GM21619 (cell line): ENCODE data around the gene ACAP3.

ENCODE experiments used
- ATAC-seq: cut with Tn5 transposase; IDR thresholded peaks from one replicate; pipeline ENCODE4 v1.9.1; 2021; ENCODE audit not compliant: unreplicated experiment

Gene ACAP3

DNA sequence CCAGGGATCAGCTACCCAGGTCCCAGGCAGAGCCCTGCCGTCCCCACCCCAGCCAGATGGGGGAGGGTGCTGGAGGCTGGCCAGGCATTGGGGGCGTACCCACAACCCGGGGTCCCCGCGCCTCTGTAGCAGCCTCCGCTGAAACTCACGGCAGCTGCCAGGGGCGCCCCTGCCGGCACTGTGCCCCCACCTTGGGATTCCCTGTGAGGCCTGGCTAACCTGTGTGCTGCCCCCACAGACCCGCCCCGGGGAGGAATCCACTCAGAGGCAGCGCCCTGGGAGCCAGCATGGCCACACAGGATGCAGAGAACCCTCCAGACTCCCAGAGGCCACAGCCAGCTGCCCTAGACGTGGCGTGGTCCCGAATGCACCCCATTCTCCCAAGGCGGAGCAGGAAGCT is 37.7 kb upstream of the ACAP3 start:
- ATAC-seq = no peak

DNA sequence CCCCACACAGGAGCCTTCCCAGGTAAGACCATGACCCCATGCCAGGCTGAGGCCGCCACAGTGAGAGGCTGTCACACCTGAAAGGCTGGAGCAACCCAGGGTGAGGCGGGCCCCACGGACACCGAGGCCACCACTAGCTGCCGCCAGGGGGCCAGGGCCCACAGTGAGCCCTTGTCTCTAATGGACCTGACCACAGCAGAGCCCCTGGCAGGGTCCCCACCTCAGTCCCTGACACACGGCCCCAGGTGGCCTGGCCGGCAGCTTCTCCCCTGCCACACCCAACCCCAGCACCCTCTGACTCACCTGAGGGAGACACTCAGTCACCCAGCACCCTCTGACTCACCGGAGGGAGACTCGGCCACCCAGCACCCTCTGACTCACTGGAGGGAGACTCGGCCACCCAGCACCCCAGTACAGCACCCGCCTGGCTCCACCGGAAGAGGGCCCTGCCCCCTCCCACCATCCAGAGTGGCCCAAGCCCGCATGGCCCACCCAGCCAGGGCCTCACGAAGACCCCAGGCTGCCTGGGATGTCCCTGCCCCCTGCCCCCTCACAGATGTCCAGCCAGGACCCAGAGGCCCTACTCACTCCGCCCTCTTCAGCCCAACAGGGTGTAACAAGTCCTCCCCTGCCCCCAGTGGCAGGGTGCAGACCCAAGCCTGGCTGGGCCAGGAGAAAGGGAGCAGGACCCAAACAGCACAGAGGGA is 37.1 kb upstream of the ACAP3 start:
- no peak for ATAC-seq

DNA sequence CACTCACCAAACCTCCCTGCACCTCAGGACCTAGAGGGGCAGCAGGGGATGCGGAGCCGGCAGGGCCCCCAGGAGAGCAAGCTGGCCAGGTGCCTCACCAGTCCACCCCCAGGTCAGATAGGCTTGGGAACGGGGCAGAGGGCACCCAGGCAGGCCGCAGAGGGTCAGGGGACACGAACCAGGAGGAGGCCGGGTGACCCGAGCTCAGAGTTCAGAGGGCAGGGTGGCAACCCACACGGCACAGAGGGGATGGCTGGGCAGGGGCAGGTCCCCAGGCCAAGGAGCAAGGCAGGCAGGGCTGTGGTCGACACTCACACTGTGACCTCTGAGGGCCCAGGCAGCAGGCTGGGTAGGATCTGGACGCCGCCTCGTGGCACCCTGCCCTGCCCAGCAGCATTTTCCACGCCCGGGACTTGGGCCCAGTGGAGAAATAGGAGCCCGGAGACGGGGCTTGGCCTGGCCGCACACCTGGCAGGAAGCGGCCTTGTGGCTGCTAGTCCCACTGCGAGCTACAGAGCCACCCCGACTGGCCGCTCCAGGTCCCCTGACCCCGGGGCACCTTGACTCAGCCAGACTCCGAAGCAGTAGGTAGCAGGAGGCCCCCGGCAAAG is 36.2 kb upstream of the ACAP3 start:
- no peak for ATAC-seq

DNA sequence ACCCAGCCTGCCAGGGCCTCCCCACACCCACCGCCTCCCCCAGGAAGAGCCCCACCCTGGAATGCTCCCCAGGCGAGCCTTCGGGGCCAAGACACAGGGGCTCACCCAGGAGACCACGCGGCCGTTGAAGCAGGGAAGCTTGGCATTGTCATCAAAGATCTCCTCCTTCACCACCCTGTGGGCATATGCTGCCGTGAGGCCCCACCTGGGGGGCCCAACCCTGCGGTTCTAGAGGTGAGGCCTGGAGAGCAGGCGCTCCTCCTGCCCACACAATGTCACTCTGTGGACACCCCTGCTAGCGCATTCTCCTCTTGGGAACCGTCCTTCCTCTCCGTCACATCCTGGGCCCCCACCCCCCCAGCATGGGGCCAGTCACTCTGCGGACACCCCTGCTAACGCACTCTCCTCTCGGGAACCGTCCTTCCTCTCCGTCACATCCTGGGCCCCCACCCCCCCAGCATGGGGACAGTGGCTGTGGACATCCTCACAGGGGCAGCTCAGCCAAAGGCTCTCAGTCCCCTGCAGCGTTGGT is 34.9 kb upstream of the ACAP3 start:
- no peak for ATAC-seq

GRCh38 chr1:1342061-1342562 is 34.4 kb upstream of the ACAP3 start:
- no peak for ATAC-seq

- ATAC-seq = no peak
These were observed 33.9 kb upstream of the ACAP3 start for GRCh38 chr1:1341549-1342021.

- ATAC-seq = no peak
These were observed 33.2 kb upstream of the ACAP3 start for GRCh38 chr1:1340791-1341548.

DNA sequence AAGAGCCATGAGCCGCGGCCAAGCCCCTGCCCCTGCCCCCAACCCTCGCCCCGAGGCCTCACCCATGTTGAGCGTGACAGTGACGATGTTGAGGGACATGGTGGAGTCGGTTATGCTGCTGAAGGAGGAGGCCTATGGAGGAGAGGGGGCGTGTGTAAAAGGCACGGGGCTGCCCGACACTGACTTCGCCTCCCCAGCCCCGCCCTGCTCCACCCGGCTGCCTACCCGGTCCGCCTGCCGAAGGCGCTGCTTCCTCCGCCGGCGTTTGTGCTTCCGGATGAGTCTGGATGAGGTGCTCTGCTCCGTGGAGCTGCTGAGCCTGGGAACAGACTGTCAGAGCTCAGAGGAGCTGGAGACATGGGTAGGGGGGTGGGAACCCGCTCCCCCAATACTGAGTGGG is 32.5 kb upstream of the ACAP3 start:
- ATAC-seq = no peak

GRCh38 chr1:1338278-1338677 is 30.5 kb upstream of the ACAP3 start:
- no peak for ATAC-seq

GRCh38 chr1:1337793-1338147 is 30.0 kb upstream of the ACAP3 start:
- no peak for ATAC-seq

- no peak for ATAC-seq
These were observed 29.4 kb upstream of the ACAP3 start for GRCh38 chr1:1336931-1337792.

GRCh38 chr1:1336446-1336845 is 28.7 kb upstream of the ACAP3 start:
- ATAC-seq = no peak

- ATAC-seq = no peak
These were observed 28.1 kb upstream of the ACAP3 start for GRCh38 chr1:1335792-1336248.

DNA sequence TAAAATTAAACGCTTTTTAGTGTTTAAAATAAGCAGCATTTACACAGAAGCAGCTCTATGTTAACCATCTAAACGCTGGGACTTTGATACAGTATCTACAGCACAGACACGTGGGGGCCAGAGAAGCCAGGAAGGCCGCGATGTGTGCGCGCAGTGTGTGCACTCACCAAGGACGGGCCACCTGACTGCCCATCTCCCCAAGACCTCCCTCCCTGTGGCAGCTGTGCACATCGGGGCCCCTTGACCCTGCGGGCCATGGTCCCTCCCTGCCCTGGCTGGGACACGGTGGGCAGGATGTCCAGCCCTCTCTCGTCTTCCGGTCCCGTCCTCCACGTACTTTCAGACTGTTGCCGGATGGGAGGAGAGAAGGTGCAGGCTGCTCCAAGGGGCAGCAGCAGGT is 27.6 kb upstream of the ACAP3 start:
- ATAC-seq = no peak

DNA sequence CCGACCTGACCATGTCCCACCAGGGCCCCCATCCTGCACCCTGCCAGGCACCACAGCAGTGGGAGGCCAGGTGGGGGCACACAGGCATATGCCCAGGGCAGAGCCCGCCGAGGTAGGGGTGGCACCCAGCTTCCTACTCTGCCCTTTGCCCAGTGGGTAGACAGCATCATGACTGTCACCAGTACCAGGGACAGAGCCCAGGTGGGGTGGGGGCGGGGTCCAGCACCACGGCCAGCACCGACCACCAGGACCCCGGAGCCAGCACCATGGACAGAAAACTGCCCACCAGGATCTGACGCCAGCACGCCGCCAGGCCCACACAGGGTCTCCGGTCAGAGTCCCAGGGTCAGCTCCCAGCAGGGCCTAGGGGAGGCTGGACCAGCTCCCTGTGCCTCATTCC is 27.1 kb upstream of the ACAP3 start:
- no peak for ATAC-seq

GRCh38 chr1:1333551-1334241 is 26.0 kb upstream of the ACAP3 start:
- ATAC-seq = no peak

DNA sequence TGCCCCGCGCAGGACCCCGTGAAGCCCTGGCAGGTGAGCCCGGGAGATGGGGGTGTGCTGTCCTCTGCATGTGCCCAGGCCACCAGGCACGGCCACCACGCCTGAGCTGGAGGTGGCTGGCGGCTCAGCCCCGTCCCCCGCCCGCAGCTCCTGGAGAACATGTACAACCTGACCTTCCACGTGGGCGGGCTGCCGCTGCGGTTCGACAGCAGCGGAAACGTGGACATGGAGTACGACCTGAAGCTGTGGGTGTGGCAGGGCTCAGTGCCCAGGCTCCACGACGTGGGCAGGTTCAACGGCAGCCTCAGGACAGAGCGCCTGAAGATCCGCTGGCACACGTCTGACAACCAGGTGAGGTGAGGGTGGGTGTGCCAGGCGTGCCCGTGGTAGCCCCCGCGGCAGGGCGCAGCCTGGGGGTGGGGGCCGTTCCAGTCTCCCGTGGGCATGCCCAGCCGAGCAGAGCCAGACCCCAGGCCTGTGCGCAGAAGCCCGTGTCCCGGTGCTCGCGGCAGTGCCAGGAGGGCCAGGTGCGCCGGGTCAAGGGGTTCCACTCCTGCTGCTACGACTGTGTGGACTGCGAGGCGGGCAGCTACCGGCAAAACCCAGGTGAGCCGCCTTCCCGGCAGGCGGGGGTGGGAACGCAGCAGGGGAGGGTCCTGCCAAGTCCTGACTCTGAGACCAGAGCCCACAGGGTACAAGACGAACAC is 25.2 kb upstream of the ACAP3 start:
- ATAC-seq = no peak

DNA sequence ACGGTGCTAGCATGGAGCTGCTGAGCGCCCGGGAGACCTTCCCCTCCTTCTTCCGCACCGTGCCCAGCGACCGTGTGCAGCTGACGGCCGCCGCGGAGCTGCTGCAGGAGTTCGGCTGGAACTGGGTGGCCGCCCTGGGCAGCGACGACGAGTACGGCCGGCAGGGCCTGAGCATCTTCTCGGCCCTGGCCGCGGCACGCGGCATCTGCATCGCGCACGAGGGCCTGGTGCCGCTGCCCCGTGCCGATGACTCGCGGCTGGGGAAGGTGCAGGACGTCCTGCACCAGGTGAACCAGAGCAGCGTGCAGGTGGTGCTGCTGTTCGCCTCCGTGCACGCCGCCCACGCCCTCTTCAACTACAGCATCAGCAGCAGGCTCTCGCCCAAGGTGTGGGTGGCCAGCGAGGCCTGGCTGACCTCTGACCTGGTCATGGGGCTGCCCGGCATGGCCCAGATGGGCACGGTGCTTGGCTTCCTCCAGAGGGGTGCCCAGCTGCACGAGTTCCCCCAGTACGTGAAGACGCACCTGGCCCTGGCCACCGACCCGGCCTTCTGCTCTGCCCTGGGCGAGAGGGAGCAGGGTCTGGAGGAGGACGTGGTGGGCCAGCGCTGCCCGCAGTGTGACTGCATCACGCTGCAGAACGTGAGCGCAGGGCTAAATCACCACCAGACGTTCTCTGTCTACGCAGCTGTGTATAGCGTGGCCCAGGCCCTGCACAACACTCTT is 24.5 kb upstream of the ACAP3 start:
- no peak for ATAC-seq
